ENCODE measurements around the gene MEIS2.

The MEIS2 gene

GRCh38 chr15:36911322-36911944 is 188.9 kb downstream of the MEIS2 start:
- H3K4me1 ChIP-seq (ENCODE audit: control insufficient read depth, insufficient read depth, low read length, poor library complexity, severe bottlenecking) = peaks cover 11% of the 10 kb centered on the region
- peaks cover 13% of the 10 kb centered on the region for H3K36me3 ChIP-seq (ENCODE audit: control insufficient read depth, insufficient read depth, low read length)
- H3K27ac ChIP-seq (ENCODE audit: low read depth, low read length, severe bottlenecking) = peak overlapping the region; percentile 11

GRCh38 chr15:36908991-36909390 is 191.4 kb downstream of the MEIS2 start:
- H3K4me3 ChIP-seq (ENCODE audit: extremely low read depth, insufficient read depth, low read length, poor library complexity, severe bottlenecking) = no peak overlapping the region
- H3K4me1 ChIP-seq (ENCODE audit: control insufficient read depth, insufficient read depth, low read length, poor library complexity, severe bottlenecking) = peaks cover 14% of the 10 kb centered on the region
- WGBS, 2 experiments (ENCODE audit: insufficient coverage in 2 of 2) = 60% methylated on average over 1 of the region's 4 CpGs; no CpG with 5 or more reads in 1 of the 2 experiments
- H3K9me3 ChIP-seq (ENCODE audit: control insufficient read depth, low read length) = no peaks in the 10 kb centered on the region
- no peak overlapping the region for H3K27ac ChIP-seq (ENCODE audit: low read depth, low read length, severe bottlenecking)
- peaks cover 3% of the 10 kb centered on the region for H3K36me3 ChIP-seq (ENCODE audit: control insufficient read depth, insufficient read depth, low read length)

More at GRCh38 chr15:36911322-36911944, 188.9 kb downstream of the MEIS2 start:
- Histone ChIP-seq H3K9me3 (ENCODE audit: control insufficient read depth, low read length) (no peaks in the 10 kb centered on the region), H3K4me3 (ENCODE audit: extremely low read depth, insufficient read depth, low read length, poor library complexity, severe bottlenecking) (no peak overlapping the region)
- WGBS, 2 experiments (ENCODE audit: insufficient coverage in 2 of 2) = 93% methylated on average over 4 of the region's 5 CpGs; no CpG with 5 or more reads in 1 of the 2 experiments

DNA sequence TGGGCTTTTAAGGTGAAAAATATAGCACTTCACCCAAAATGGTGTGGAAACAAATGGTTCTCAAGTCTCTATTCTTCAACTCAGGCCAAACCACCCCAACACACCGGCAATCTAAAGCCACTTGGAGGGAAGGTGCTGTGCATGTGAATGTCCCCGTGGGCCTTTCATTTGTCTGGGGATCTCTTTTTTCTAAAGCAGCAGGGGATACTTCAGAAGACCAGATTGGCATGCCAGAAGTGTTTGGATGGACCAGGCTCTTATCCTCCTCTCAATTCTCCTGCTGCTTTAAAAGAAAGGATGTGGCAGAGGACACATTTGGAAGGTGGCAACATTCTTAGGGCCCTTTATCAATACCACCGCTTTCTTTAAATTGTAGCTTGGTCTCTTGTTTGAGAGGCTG is 193.1 kb downstream of the MEIS2 start:
- 0 to 27% methylated on average over 1 to 2 of the region's 3 CpGs for WGBS, 2 experiments (ENCODE audit: insufficient coverage in 2 of 2)
- Histone ChIP-seq H3K4me1 (ENCODE audit: control insufficient read depth, insufficient read depth, low read length, poor library complexity, severe bottlenecking) (peaks cover 14% of the 10 kb centered on the region), H3K36me3 (ENCODE audit: control insufficient read depth, insufficient read depth, low read length) (no peaks in the 10 kb centered on the region), H3K4me3 (ENCODE audit: extremely low read depth, insufficient read depth, low read length, poor library complexity, severe bottlenecking) (no peak overlapping the region), H3K27ac (ENCODE audit: low read depth, low read length, severe bottlenecking) (no peak overlapping the region), H3K9me3 (ENCODE audit: control insufficient read depth, low read length) (no peaks in the 10 kb centered on the region)

- no peaks in the 10 kb centered on the region for H3K36me3 ChIP-seq (ENCODE audit: control insufficient read depth, insufficient read depth, low read length)
- H3K4me3 ChIP-seq (ENCODE audit: extremely low read depth, insufficient read depth, low read length, poor library complexity, severe bottlenecking) = no peak overlapping the region
- no peak overlapping the region for H3K27ac ChIP-seq (ENCODE audit: low read depth, low read length, severe bottlenecking)
- H3K9me3 ChIP-seq (ENCODE audit: control insufficient read depth, low read length) = no peaks in the 10 kb centered on the region
- peaks cover 10% of the 10 kb centered on the region for H3K4me1 ChIP-seq (ENCODE audit: control insufficient read depth, insufficient read depth, low read length, poor library complexity, severe bottlenecking)
- WGBS, 2 experiments (ENCODE audit: insufficient coverage in 2 of 2) = 76 to 84% methylated on average over 5 of the region's 5 CpGs
These were observed 194.4 kb downstream of the MEIS2 start for GRCh38 chr15:36905908-36906307.

DNA sequence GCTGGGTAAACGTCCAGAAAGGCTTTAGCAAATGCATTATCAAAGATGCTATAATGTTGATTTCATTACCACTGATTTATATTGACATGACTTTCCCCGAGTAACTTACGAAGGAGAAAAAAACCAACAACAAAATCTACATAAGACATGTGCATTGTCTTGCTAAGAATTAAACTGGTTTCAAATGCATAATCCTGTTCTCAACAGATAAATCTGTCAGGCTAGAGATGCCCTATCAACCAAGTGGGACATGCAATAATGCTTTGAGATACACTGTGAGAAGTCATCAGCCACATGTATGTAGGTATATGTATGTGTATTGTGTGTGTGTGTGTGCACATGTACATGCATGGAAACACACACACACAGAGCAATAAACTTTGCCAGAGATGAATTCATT is 195.6 kb downstream of the MEIS2 start:
- Histone ChIP-seq H3K27ac (ENCODE audit: low read depth, low read length, severe bottlenecking) (no peak overlapping the region), H3K9me3 (ENCODE audit: control insufficient read depth, low read length) (no peaks in the 10 kb centered on the region), H3K4me1 (ENCODE audit: control insufficient read depth, insufficient read depth, low read length, poor library complexity, severe bottlenecking) (peaks cover 10% of the 10 kb centered on the region), H3K36me3 (ENCODE audit: control insufficient read depth, insufficient read depth, low read length) (no peaks in the 10 kb centered on the region), H3K4me3 (ENCODE audit: extremely low read depth, insufficient read depth, low read length, poor library complexity, severe bottlenecking) (no peak overlapping the region)
- WGBS, 2 experiments (ENCODE audit: insufficient coverage in 2 of 2) = 100% methylated on average over 2 of the region's 3 CpGs; no CpG with 5 or more reads in 1 of the 2 experiments

- no peak overlapping the region for H3K27ac ChIP-seq (ENCODE audit: low read depth, low read length, severe bottlenecking)
- WGBS, 2 experiments (ENCODE audit: insufficient coverage in 2 of 2) = 74 to 88% methylated on average over 2 to 3 of the region's 5 CpGs
- H3K9me3 ChIP-seq (ENCODE audit: control insufficient read depth, low read length) = no peaks in the 10 kb centered on the region
- H3K4me1 ChIP-seq (ENCODE audit: control insufficient read depth, insufficient read depth, low read length, poor library complexity, severe bottlenecking) = peaks cover 6% of the 10 kb centered on the region
- H3K36me3 ChIP-seq (ENCODE audit: control insufficient read depth, insufficient read depth, low read length) = no peaks in the 10 kb centered on the region
- H3K4me3 ChIP-seq (ENCODE audit: extremely low read depth, insufficient read depth, low read length, poor library complexity, severe bottlenecking) = no peak overlapping the region
These were observed 196.3 kb downstream of the MEIS2 start for GRCh38 chr15:36903922-36904556.

DNA sequence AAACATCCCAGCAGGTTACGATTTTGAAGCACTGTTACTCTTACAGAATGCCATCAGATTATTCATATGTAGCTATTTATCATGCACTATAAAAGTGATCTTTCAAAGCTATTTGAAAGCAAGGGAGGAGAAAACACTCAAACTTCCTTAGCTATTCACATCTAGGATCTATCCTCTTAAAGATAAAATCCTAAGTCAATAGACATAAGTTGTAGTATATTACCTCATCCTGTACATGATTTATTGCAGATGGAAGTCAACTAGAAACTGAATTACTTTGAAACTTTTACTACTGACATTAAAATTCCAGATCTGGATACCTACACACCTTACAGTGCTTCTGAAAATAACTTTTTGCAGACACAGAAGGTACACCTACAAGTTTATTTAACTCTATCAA is 197.2 kb downstream of the MEIS2 start:
- Histone ChIP-seq H3K4me1 (ENCODE audit: control insufficient read depth, insufficient read depth, low read length, poor library complexity, severe bottlenecking) (peaks cover 4% of the 10 kb centered on the region), H3K36me3 (ENCODE audit: control insufficient read depth, insufficient read depth, low read length) (no peaks in the 10 kb centered on the region), H3K27ac (ENCODE audit: low read depth, low read length, severe bottlenecking) (no peak overlapping the region), H3K9me3 (ENCODE audit: control insufficient read depth, low read length) (no peaks in the 10 kb centered on the region), H3K4me3 (ENCODE audit: extremely low read depth, insufficient read depth, low read length, poor library complexity, severe bottlenecking) (no peak overlapping the region)
- 80 to 100% methylated on average over 1 of the region's 1 CpG for WGBS, 2 experiments (ENCODE audit: insufficient coverage in 2 of 2)

DNA sequence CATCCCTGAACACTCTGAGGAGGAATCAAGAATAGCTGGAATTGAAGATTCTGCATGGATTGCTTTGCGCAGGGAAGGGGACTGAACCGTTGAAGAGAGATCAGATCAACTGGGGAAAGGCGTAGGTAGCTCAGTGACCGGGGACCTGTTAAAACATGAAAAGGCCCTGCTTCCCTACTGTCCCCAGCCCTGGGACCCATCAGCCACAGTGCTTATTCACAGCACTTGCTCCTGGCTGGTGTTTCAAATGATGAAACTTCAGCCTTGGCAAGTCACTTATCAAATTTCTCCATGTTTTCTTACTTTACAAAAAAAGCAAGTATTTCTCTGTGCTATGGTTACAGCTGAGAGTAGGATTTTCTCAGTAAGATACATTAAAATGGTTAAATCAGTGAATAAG is 199.3 kb downstream of the MEIS2 start:
- Histone ChIP-seq H3K36me3 (ENCODE audit: control insufficient read depth, insufficient read depth, low read length) (peaks cover 8% of the 10 kb centered on the region), H3K4me1 (ENCODE audit: control insufficient read depth, insufficient read depth, low read length, poor library complexity, severe bottlenecking) (peaks cover 3% of the 10 kb centered on the region)
- WGBS, 2 experiments (ENCODE audit: insufficient coverage in 2 of 2) = 96 to 100% methylated on average over 2 to 4 of the region's 4 CpGs

GRCh38 chr15:36899696-36900095 is 200.7 kb downstream of the MEIS2 start:
- WGBS, 2 experiments (ENCODE audit: insufficient coverage in 2 of 2) = 40% methylated on average over 1 of the region's 2 CpGs; no CpG with 5 or more reads in 1 of the 2 experiments
- no peak overlapping the region for H3K27ac ChIP-seq (ENCODE audit: low read depth, low read length, severe bottlenecking)
- peaks cover 21% of the 10 kb centered on the region for H3K36me3 ChIP-seq (ENCODE audit: control insufficient read depth, insufficient read depth, low read length)
- no peaks in the 10 kb centered on the region for H3K9me3 ChIP-seq (ENCODE audit: control insufficient read depth, low read length)
- no peaks in the 10 kb centered on the region for H3K4me1 ChIP-seq (ENCODE audit: control insufficient read depth, insufficient read depth, low read length, poor library complexity, severe bottlenecking)
- H3K4me3 ChIP-seq (ENCODE audit: extremely low read depth, insufficient read depth, low read length, poor library complexity, severe bottlenecking) = no peak overlapping the region

More for the DNA sequence above, 199.3 kb downstream of the MEIS2 start:
- H3K4me3 ChIP-seq (ENCODE audit: extremely low read depth, insufficient read depth, low read length, poor library complexity, severe bottlenecking) = no peak overlapping the region
- no peaks in the 10 kb centered on the region for H3K9me3 ChIP-seq (ENCODE audit: control insufficient read depth, low read length)
- H3K27ac ChIP-seq (ENCODE audit: low read depth, low read length, severe bottlenecking) = no peak overlapping the region

DNA sequence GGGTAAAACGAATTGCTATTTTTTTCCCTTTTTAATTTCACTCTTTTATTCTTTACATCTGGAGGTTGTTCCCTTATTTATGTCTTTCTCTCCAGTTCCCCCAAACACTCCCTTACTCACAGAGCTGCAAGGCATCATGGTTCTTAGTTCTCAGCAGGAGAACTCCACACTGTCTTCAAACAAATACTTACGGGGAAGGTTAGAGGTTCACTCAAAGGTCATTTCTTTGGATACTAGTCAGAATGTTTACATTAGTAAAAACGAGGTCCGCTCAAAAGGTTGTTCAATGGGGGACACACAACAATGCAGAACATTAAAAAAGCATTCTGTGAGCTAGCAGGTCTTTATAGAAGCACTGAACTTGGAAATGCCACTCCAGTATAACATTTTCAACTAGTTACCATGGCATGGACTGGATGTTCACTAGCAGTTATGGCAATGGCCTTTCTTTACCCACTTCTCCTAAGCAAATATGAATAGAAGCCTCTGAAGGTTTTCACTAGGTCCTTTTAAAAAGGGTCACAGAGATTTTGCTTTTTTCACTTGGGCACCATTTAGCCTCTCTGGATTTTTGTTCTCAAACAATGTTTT is 201.7 kb downstream of the MEIS2 start:
- Histone ChIP-seq H3K4me3 (ENCODE audit: extremely low read depth, insufficient read depth, low read length, poor library complexity, severe bottlenecking) (no peak overlapping the region), H3K27ac (ENCODE audit: low read depth, low read length, severe bottlenecking) (peak overlapping the region; percentile 33), H3K9me3 (ENCODE audit: control insufficient read depth, low read length) (no peaks in the 10 kb centered on the region), H3K4me1 (ENCODE audit: control insufficient read depth, insufficient read depth, low read length, poor library complexity, severe bottlenecking) (no peaks in the 10 kb centered on the region), H3K36me3 (ENCODE audit: control insufficient read depth, insufficient read depth, low read length) (peaks cover 32% of the 10 kb centered on the region)
- no CpG with 5 or more reads among the region's 4 CpGs for WGBS, 2 experiments (ENCODE audit: insufficient coverage in 2 of 2)

GRCh38 chr15:36897834-36898233 is 202.5 kb downstream of the MEIS2 start:
- H3K4me3 ChIP-seq (ENCODE audit: extremely low read depth, insufficient read depth, low read length, poor library complexity, severe bottlenecking) = no peak overlapping the region
- H3K4me1 ChIP-seq (ENCODE audit: control insufficient read depth, insufficient read depth, low read length, poor library complexity, severe bottlenecking) = no peaks in the 10 kb centered on the region
- peaks cover 37% of the 10 kb centered on the region for H3K36me3 ChIP-seq (ENCODE audit: control insufficient read depth, insufficient read depth, low read length)
- H3K27ac ChIP-seq (ENCODE audit: low read depth, low read length, severe bottlenecking) = peak overlapping the region; percentile 58
- H3K9me3 ChIP-seq (ENCODE audit: control insufficient read depth, low read length) = no peaks in the 10 kb centered on the region
- WGBS, 2 experiments (ENCODE audit: insufficient coverage in 2 of 2) = 0 to 43% methylated on average over 1 to 2 of the region's 3 CpGs

Data from mesodermal cell (in vitro differentiated cells).